Activated CD4-positive, alpha-beta T cell treated with anti-CD3 and anti-CD28 coated beads for 24 hours (primary cell): Measurements from ENCODE around the gene KMO.

Source experiments
- DNase-seq, 2 donors: peaks; one replicate each; pipeline ENCODE4 v3.0.0-alpha.2; 2020; ENCODE audit warnings: low read depth in 2 of 2

The KMO gene

DNA sequence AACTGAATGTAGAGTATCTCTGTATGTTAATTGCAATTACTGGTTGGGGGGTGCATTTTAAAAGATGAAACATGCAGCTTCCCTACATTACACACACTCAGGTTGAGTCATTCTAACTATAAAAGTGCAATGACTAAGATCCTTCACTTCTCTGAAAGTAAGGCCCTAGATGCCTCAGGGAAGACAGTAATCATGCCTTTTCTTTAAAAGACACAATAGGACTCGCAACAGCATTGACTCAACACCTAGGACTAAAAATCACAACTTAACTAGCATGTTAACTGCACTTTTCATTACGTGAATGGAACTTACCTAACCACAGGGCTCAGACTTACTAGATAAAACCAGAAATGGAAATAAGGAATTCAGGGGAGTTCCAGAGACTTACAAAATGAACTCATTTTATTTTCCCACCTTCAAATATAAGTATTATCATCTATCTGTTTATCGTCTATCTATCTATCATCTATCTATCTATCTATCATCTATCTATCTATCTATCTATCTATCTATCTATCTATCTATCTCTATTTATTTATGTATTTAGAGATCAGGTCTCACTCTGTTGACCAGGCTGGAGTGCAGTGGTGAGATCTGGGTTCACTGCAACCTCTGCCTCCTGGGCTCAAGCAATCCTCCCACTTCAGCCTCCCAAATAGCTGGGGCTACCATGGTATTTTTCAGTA, 60.2 kb downstream of the KMO start:
- DNase-seq = no peak

DNA sequence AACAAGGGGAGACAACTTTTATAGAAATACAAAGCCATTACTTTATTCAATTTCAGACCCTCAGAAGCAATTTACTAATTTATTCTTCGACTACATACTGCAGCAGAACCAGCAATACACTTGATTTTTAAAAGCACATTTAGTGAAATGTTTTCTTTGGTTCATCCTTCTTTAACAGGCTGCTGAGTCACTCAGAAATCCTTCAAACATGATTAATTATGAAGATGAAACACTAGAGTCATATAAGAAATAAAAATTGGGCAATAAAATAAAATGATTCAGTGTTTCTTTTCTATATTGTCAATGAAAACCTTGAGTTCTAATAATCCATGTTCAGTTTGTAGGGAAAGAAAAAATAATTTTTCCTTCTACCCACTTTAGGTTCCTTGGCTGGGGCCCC, 61.0 kb downstream of the KMO start:
- DNase-seq = no peak

GRCh38 chr1:241596633-241597032, 64.5 kb downstream of the KMO start:
- no peak for DNase-seq

DNA sequence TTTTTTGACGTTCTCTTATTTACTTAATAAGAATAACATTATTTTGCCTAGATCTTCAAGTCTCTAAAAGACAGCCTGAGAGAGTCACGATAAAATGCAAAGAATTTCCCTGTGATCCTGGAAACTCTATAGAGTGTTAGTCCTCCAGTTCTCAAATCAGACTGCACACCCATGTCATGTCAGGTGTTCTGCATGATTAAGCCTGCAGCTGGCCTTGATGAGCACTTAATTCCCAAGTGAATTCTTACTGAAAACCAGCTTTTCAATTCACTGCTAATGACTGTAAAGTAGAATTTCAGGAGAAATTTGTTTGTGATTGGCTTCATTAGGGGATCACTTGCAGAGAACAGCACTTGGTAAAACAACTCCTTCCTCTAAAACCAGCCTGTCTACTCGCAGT, 66.1 kb downstream of the KMO start:
- no peak for DNase-seq

- DNase-seq = no peak
Measured at GRCh38 chr1:241600496-241600901, 68.3 kb downstream of the KMO start.

DNA sequence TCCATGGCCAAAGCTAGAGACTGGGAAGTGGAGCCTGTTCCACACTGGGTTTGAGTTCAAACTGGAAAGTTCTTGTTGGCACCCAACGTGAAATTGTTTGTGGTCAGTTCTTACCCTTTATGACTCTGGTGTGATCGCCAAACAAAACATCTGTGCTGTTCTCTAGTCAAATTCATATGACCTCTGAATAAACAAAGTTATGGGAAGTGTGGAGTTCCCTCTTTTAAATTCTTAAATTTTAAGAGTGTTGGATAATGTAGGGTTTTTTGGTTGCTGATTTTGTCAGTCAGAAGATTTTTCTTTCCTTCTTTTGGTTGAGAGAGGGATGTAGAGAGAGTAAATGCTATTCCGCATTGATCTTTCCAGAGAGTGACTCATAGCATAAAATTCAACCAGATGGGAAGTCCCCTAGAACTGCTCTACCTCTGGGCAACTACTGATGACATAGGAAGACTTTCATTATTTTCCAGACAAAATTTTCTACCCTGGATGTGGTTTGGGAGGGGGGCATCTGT, 71.6 kb downstream of the KMO start:
- no peak for DNase-seq

DNA sequence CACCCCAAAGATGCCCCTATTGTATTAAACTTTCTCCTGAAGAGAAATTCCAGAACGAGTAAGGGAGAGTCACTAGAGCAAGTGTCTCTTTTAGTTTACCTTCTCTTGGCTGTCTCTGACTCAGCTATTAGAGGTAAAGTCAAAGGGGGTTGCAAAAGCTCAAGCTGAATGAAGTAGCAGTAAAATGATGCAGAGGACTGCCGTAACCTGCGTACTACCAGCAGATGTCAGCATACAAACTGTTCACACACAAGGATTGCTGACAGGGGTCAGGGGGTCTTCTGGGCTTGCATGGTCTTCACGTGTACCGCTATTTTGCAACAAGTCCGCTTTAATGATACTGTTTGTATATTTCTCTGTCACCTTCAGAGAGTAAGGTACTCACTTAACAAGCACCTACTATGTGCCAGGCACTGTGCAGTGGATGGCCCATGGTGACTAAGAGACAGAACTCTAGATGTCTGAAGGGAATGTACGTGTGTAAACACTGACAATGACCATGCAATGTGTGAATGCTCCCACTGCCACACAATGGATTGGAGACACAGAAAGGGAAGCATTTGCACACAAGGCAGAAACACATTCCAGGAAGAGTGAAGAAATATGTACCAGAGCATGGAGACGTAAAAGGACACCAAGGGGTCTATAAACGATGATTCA, 73.1 kb downstream of the KMO start:
- no peak for DNase-seq

- DNase-seq = no peak
Measured at GRCh38 chr1:241606544-241606943, 74.4 kb downstream of the KMO start.

GRCh38 chr1:241607497-241607896, 75.3 kb downstream of the KMO start:
- no peak for DNase-seq

DNA sequence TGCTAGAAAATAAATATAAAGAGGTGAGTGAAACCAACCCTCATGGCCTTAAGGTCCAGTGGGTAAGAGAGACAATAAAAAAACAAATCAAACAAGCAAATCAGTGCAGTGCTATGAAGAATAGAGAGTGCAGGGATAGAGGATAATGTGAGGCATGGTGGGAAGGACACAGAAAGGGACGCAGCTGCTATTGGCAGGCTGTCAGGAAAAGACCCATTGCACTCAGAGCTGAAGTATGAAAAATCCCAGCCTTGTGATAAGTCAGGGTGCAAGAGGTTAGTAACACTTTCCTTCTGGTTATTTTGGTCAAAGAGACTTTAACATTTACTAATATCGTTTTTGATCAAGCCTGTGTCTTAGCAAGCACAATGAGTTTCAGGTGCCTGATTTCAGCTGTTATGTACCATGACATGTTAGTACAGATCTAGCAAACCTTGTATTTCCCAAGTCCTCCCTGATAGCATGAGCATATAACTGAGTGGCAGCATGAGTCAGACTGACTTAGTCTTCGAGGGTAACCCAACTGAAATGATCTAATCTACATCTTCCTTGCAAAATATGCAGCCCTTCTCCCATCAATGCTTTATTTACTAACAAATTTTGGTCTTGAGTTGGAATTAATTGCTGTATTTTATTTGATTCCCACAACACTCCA, 76.3 kb downstream of the KMO start:
- no peak for DNase-seq

- DNase-seq = no peak
Measured at GRCh38 chr1:241610056-241610815, 78.1 kb downstream of the KMO start.

DNA sequence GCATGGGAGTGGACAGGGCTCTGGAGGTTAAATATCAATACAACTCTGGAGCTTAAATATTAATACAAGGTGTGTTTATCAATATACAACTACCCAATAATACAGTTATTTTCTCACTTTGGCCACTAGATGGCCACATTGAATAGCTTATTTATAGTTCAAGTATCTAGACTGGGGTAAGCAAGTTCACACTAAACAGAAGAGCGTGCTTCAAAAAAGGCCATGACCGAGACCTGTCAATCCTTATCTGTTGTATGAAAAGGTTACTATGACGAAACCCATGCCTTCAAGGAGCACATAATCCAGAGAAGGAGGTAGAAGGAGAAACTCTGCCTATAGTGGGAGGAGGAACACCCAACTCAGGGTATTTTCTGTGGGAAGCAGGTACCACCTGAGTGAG, 78.9 kb downstream of the KMO start:
- DNase-seq = no peak

DNA sequence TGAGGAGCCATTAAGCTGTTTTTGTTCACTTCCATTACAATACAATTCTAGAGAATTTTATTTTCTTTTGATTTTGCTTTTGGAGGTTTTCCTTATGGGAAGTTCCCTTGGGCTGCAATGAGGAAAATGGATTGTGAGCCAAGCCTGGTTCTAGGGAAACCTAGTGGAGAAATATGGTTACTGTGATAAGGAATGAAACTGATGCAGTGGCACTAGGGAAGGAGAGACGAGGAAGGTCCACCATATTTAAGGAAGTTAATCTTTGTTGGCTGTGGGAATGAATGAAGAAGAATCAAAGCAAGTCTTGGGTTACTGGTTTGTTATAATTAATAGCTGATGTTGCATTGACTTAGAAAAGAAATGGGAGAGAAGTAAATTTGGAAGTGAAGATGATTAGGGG, 79.6 kb downstream of the KMO start:
- DNase-seq = no peak

- DNase-seq = no peak
Measured at GRCh38 chr1:241612533-241613477, 80.6 kb downstream of the KMO start.

GRCh38 chr1:241614144-241614543, 82.0 kb downstream of the KMO start:
- no peak for DNase-seq

DNA sequence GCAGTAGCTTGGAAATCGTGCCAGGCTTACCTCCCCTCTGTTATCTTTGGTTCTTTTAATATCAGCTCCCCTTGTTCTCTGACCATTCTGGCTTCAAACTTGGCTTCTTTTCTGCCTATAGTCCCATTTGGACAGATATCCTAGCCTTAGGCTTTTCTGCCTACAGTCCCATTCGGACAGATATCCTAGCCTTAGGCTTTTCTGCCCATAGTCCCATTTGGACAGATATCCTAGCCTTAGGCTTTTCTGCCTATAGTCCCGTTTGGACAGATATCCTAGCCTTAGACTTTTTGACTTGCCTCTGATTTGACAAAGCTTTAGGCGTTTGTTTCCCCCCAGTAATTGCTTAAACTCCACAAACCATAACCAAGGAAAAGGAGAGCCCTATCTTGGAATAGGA, 82.4 kb downstream of the KMO start:
- no peak for DNase-seq

- DNase-seq = no peak
Measured at GRCh38 chr1:241615043-241615974, 83.1 kb downstream of the KMO start.

GRCh38 chr1:241617426-241617825, 85.2 kb downstream of the KMO start:
- no peak for DNase-seq

DNA sequence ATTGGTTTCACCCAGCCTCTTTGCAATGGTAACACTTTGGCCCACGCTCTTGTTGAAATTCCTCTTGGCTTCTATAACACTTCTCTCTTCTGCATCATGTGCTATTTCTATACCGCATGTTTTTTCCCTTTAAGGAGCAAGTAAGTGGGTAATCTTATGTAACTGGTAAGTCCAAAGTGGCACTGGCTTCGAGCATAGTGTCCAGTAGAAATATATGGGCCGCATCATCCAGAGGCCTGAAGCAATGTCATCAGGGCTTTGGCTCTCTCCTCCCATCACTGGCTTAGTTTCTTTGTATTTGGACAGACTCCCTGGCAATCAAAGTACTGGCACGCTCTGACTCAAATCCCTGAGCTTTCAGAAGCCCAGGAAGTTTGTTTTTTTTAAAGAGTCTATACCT, 90.5 kb downstream of the KMO start:
- DNase-seq = no peak

DNA sequence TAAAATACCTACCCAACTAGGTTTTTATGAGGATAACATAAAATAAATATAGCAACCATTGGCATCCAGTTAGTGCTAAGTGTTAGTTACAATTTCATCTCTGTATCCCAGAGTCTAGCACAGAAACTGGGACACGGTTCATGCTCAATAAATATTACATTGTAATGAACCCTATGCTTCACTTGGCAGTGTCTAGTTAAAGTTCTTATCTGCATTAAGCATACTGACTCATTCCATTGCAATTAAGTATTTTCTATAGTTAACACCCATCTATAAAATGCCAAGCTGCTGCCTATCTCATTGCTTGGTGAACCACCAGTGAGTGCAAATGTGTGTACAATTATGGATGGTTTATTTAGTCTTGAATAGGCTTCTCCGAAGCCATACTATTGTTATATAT, 92.8 kb downstream of the KMO start:
- no peak for DNase-seq
